ENCODE data around the gene TAX1BP3. TPM values are rescaled to one million over a fixed set of nuclear protein-coding genes. Genes with fewer than 3 reads are reported as not detected.

Gene TAX1BP3
- total RNA-seq, 4 donors from 2014 or later = 103 to 245 (median 202) TPM

- TF ChIP-seq POLR2AphosphoS5 (IDR thresholded peaks at IDR 0.05) = no peak
- no peak for TF ChIP-seq EP300 (IDR thresholded peaks at IDR 0.05)
- TF ChIP-seq, protein P1, sequence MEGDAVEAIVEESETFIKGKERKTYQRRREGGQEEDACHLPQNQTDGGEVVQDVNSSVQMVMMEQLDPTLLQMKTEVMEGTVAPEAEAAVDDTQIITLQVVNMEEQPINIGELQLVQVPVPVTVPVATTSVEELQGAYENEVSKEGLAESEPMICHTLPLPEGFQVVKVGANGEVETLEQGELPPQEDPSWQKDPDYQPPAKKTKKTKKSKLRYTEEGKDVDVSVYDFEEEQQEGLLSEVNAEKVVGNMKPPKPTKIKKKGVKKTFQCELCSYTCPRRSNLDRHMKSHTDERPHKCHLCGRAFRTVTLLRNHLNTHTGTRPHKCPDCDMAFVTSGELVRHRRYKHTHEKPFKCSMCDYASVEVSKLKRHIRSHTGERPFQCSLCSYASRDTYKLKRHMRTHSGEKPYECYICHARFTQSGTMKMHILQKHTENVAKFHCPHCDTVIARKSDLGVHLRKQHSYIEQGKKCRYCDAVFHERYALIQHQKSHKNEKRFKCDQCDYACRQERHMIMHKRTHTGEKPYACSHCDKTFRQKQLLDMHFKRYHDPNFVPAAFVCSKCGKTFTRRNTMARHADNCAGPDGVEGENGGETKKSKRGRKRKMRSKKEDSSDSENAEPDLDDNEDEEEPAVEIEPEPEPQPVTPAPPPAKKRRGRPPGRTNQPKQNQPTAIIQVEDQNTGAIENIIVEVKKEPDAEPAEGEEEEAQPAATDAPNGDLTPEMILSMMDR (IDR thresholded peaks at IDR 0.05) = no peak
These were observed 638 bp upstream of the TAX1BP3 start for GRCh38 chr17:3669085-3669347.

GRCh38 chr17:3667366-3668278 is 756 bp downstream of the TAX1BP3 start:
- TF ChIP-seq, protein P1 (IDR thresholded peaks at IDR 0.05) = no peak
- no peak for TF ChIP-seq EP300 (IDR thresholded peaks at IDR 0.05)
- TF ChIP-seq POLR2A (IDR thresholded peaks at IDR 0.05) = no peak
- TF ChIP-seq POLR2AphosphoS5 (IDR thresholded peaks at IDR 0.05) = peak in 1 of 3 donors; percentile 33
- peak; percentile 94 to 95 for DNase-seq (ENCODE audit: low spot score in 2 of 2)
- H3K4me1 ChIP-seq = peaks cover 38% of the 10 kb centered on the region
- H3K4me3 ChIP-seq = peak overlapping the region; percentile 72
- no peaks in the 10 kb centered on the region for H3K9me3 ChIP-seq
- H3K27me3 ChIP-seq = no peaks in the 10 kb centered on the region
- WGBS = under 1% methylated on average over 29 of the region's 39 CpGs
- H3K27ac ChIP-seq = peak overlapping the region; percentile 95
- H3K36me3 ChIP-seq = peaks cover 24% of the 10 kb centered on the region

More at GRCh38 chr17:3669085-3669347, 638 bp upstream of the TAX1BP3 start:
- 0% methylated on average over 3 of the region's 32 CpGs for WGBS
- H3K4me3 ChIP-seq = peak overlapping the region; percentile 72
- peak overlapping the region; percentile 95 for H3K27ac ChIP-seq
- H3K4me1 ChIP-seq = peaks cover 38% of the 10 kb centered on the region
- H3K27me3 ChIP-seq = no peaks in the 10 kb centered on the region
- no peak for DNase-seq (ENCODE audit: low spot score in 2 of 2)
- H3K9me3 ChIP-seq = no peaks in the 10 kb centered on the region
- peaks cover 10% of the 10 kb centered on the region for H3K36me3 ChIP-seq

GRCh38 chr17:3666516-3666915 is 1.9 kb downstream of the TAX1BP3 start:
- 39% methylated on average over 3 of the region's 6 CpGs for WGBS
- H3K4me3 ChIP-seq = peak overlapping the region; percentile 72

DNA sequence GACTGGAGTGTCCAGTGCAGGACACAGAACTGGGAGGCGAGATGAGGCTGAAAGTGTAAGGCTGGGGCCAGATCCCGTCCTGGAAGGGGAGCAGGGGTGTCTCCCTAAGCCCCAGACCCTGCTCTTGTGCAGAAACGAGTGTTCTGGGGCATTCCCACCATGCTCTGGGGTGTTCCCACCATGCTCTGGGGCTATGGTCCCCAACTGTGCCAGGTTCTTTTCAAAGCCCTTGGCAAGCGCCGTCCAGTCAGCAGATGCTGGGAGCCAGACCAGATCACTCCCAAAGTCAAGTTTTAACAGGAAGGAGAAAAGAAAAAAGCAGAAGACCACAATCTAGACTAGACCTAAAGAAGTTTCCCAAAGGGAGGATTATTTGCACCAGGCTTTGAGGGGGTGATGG is 2.5 kb downstream of the TAX1BP3 start:
- Histone ChIP-seq H3K27ac (peak overlapping the region; percentile 95), H3K9me3 (no peaks in the 10 kb centered on the region), H3K27me3 (no peaks in the 10 kb centered on the region), H3K36me3 (peaks cover 40% of the 10 kb centered on the region), H3K4me3 (peak overlapping the region; percentile 72), H3K4me1 (peaks cover 38% of the 10 kb centered on the region)
- TF ChIP-seq POLR2A (IDR thresholded peaks at IDR 0.05) (no peak), EP300 (IDR thresholded peaks at IDR 0.05) (no peak), POLR2AphosphoS5 (IDR thresholded peaks at IDR 0.05) (no peak)
- TF ChIP-seq, protein P1 (IDR thresholded peaks at IDR 0.05) = no peak
- WGBS = 54% methylated on average over 5 of the region's 5 CpGs
- DNase-seq (ENCODE audit: low spot score in 2 of 2) = no peak

More at GRCh38 chr17:3666516-3666915, 1.9 kb downstream of the TAX1BP3 start:
- Histone ChIP-seq H3K9me3 (no peaks in the 10 kb centered on the region), H3K36me3 (peaks cover 34% of the 10 kb centered on the region), H3K27ac (peak overlapping the region; percentile 95), H3K4me1 (peaks cover 38% of the 10 kb centered on the region), H3K27me3 (no peaks in the 10 kb centered on the region)
- no peak for DNase-seq (ENCODE audit: low spot score in 2 of 2)
- TF ChIP-seq POLR2A (IDR thresholded peaks at IDR 0.05) = no peak
- TF ChIP-seq, protein P1 (IDR thresholded peaks at IDR 0.05) = no peak
- no peak for TF ChIP-seq EP300 (IDR thresholded peaks at IDR 0.05)
- TF ChIP-seq POLR2AphosphoS5 (IDR thresholded peaks at IDR 0.05) = no peak
